GM19043 (cell line): ENCODE results near the gene TPM4.
"Not testable (repeated sequence)": the region's sequence is repeated elsewhere in the genome, so short reads cannot be mapped to it uniquely, and the experiment has no call there.

Source experiments
- ATAC-seq: cut with Tn5 transposase; IDR thresholded peaks from one replicate; pipeline ENCODE4 v1.9.1; 2021; ENCODE audit warnings: low read depth; ENCODE audit not compliant: unreplicated experiment

Gene TPM4

DNA sequence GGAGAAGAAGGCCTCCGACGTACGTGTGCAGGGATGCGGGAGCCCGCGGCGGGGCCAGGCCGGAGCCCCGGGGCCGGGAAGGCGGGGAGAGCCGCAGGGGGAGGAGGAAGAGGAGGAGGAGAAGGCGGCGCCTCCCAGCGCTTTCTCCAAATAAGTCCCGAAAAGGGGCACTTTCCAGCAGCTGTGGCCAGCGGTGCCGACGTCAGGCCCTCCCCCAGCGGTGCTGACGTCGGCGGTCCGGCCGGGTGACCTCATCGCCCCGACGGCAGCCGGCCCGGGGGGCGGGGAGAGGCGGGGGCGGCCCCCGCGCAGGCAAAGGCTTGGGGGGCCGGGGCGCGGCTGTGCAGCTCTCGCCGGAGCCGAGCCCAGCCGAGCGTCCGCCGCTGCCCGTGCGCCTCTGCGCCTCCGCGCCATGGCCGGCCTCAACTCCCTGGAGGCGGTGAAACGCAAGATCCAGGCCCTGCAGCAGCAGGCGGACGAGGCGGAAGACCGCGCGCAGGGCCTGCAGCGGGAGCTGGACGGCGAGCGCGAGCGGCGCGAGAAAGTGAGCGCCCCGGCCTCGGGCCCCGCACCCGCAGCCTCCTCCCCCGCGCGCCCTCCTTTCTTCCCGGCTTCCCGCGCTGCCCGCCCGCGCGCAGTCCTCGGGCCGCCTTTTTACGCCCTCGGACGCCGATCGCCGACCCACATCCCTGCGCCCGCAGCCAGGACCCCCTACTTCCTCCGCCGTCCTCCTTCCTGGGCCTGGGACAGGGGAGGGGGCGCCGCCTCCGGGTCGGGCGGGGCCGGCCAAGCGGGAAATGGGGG lies at the start of gene TPM4:
Gene TPM4, plus strand, starts transcription at position 342 of the 804 bp plus-strand sequence. Its CDS starts 71 bp downstream, at position 413.
- no peak for ATAC-seq

DNA sequence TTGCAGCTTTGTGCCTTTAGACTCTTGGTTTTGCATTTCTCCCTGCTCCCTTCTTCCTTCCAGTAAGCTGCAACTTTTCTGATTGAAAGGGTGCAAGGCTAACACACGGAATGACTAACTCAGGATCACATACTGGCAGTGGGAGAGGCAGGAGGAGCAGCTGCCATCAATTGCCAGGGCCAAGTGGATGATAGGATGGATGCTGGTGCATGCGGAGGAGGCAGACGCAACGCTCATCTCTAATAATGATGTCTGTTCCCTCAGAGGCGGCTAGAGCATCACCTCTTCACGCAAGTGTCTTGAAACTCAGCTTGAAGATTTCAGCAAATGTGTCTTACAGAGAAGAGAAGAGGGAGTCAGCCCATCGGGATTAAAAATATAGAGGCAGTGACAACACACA lies 49.5 kb upstream of the TPM4 start:
- no peak for ATAC-seq

DNA sequence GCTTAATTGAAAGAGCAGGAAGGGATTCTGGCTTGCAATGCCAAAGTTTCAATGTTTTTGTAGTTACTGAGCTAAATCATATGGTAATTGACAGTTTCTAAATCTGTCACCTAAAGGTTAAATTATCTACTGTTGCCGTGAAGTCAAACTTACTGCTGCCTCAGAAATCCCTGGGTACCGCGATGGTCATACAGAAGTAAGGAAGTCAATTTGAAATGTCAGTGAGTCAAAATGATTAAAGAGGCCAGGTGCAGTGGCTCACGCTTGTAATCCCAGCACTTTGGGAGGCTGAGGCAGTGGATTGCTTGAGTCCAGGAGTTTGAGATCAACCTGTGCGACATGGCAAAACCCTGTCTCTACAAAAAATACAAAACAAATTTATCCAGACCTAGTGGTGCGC lies 48.8 kb upstream of the TPM4 start:
- ATAC-seq: no peak

DNA sequence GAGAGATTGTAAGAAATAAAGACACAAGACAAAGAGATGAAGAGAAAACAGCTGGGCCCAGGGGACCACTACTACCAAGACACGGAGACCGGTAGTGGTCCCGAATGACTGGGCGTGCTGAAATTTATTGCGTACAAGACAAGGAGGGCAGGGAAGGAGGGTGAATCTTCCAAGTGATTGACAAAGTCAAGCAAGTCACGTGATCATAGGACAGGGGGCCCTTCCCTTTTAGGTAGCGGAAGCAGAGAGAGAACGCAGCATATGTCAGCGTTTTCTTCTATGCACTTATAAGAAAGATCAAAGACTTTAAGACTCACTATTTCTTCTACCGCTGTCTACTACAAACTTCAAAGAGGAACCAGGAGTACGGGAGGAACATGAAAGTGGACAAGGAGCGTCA lies 46.1 kb upstream of the TPM4 start:
- ATAC-seq: not testable (repeated sequence)

DNA sequence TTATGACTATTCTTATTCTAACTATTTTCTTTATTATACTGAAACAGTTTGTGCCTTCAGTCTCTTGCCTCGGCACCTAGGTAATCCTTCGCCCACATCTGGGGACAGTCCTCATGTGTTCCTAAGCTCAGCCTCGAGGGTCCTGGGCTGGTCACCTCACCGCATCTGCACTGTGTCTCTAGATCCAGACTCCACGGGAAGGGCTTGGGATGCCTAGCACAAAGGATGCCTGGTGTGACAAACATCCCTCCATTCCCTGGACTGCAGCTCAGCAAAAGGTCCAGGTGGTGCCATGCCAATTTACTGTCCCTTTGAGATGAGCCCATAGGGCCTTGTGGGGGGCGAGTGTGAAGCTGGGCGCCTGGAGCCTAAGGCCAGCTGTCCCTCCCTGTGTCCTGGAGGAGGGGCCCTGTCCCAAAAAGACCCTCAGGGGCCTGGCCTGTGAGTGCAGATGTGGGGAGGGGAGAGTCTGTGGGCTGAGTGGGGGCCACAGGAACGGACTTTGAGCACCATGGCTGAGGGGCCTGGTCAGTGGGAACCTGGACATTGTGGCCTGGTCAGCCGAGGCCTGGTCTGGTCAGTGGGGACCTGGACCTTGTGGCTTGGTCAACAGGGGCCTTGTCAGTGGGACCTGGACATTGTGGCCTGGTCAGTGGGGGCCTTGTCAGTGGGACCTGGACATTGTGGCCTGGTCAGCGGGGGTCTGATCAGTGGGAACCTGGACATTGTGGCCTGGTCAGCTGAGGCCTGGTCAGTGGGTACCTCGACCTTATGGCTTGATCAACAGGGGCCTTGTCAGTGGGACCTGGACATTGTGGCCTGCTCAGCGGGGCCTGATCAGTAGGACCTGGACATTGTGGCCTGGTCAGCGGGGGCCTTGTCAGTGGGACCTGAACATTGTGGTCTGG lies 45.1 kb upstream of the TPM4 start:
- no peak for ATAC-seq

GRCh38 chr19:16031872-16032200 lies 44.5 kb upstream of the TPM4 start:
- ATAC-seq: no peak

DNA sequence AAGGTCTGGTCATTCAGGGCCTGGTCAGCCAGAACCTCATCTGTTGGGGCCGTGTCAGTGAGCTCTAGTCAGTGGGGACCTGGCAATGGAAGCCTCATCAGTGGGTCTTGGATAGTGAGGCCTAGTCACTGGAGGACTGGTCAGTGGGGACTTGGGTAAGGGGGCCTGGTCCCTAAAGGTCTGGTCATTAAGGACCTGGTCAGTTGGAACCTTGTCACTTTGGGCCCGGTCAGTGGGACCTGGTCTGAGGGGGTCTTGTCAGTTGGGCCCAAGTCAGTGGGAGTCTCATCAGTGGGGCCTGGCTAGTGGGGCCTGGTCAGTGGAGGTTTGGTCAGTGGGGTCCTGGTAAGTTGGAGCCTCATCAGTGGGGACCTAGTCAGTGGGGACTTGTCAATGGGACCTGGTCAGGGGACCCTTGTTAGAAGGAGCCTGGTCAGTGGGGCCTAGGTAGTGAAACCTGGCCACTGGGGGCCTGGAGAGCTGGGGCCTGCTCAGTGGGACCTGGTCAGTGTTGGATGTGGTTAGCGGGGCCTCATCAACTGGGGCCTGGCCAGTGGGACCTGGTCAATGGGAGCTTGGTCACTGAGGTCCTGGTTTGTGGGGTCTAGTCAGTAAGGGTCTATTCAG lies 43.7 kb upstream of the TPM4 start:
- no peak for ATAC-seq

DNA sequence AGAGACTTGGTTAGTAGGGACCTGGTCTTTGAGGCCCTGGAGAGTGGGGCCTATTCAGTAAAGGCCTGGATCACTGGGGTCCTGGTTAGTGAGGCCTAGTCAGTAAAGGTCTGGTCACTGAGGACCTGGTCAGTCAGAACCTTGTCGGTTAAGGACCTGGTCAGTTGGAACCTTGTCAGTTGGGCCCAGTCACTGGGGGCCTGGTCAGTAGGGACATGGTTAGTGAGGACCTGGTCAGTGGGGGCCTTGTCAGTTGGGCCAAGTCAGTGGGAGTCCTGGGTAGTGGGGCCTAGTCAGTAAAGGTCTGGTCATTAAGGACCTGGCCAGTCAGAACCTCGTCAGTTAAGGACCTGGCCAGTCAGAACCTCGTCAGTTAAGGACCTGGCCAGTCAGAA lies 43.2 kb upstream of the TPM4 start:
- no peak for ATAC-seq

- ATAC-seq: no peak
Observed at GRCh38 chr19:16033721-16034120, 42.6 kb upstream of the TPM4 start.

- no peak for ATAC-seq
Observed at GRCh38 chr19:16034180-16034579, 42.1 kb upstream of the TPM4 start.

DNA sequence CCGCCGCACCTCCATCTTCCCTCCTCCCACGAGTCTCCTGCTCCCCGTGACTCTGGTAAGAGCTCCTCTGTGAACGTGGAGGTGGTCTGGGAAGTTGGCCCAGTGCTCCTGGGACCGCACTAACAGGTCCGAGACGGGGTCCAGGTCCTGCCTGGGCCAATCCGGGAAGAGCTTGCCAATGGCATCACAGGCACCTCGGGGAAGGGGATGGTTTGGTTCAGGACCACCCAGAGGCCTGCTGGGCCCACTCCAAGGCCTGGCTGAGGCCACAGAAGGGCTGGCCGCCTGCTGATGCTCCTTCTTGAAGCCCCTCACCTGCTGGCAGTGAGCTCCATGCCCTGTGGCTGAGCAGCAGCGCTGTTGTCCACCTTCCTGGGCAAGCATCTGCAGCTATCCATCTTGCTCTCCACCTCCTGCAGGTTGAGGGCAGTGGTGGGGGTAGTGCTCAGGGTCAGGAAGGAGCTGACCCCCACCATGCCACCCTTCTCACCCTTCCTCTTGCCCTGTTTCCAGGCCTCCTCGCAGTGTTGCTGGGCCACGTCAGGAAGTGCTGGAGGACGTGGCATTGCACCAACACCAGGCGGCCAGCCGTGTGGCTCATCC lies 41.2 kb upstream of the TPM4 start:
- ATAC-seq: no peak

- ATAC-seq: no peak
Observed at GRCh38 chr19:16035601-16036297, 40.5 kb upstream of the TPM4 start.

DNA sequence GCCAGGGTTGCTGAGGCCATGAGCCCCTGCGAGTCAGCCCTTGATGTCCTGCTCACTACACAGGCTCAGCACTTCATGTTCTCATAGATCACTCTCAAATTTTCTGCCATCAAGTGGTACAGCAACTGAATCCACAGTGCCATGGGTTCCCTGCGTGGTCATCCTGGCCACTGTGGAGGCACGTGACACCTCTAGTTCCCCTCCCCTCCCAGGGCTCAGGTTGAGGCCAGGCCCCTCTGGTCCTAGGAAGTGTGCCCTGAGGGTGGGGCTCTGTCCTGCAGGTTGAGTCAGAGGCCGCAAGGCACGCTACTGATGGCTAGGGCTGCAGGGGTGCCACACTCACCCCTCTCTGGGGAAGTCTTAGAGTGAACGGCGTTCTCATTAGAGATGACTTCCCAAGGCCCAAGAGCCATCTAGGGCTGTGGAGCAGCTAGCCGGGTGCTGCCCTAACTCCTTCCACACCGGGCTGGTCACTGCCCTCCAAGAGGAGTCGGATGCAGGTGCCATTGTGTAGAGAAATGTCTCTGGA lies 39.8 kb upstream of the TPM4 start:
- ATAC-seq: no peak

DNA sequence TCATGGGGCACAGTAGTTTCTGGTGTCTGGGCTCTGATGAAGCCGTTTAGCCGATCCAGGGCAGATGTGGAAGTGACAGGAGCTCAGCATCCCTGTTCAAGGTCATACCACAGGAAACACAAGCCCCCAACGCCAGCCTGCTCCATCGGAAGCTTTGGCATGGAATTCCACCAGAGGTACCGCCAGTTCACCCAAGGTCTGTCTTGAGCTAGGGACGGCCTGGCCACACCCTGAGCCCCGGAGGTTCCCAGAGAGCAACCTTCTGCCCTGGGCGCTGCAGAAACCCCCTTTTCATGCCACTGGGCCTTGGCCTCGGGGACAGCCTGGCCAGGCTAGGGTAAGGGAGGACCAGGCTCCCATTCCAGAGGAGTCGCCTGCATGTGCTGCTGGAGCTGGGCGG lies 39.4 kb upstream of the TPM4 start:
- no peak for ATAC-seq

- ATAC-seq: no peak
Observed at GRCh38 chr19:16037424-16038195, 38.7 kb upstream of the TPM4 start.

DNA sequence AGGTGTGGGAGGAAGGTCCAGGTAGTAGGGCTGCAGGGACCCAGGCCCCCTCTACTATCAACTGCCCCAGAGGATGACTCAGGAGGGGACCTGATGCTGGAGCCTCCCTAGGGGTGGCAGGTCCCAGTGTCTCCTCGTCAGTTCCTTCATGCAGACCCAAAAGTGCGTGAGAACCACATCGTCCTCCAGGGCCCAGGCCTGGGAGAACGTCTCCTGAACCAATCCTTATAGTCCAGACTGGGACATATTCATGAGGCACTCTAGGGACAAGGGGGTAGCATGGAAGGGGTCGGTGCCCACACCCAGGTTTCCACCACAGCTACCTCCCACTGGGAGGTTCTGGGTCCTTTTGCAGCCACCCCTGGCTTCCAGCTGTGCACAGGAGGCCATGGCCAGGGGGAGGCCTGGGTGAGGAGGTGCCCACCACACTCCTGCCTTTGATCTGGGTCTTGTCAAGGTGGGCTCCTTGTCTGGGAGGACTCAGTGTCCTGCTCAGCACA lies 38.0 kb upstream of the TPM4 start:
- ATAC-seq: no peak

DNA sequence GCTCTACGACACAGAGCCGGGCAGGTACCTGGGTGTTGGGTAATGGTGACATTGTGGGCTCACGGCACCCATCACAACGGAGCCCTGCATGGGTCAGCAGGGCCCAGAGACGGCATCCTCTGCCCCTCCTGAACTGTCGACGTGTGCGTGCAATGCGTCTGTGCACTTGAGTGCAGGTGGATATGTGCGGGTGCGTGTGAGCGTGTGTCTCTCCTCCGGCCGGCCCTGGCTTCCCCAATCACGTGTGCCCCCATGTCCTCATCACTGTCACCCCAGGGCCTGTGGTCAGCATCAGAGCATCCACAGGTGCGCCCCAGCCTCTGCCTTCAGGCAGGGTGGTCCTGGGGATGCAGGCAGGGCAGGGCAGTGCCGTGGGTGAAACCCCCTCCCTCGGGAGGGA lies 37.2 kb upstream of the TPM4 start:
- ATAC-seq: no peak

DNA sequence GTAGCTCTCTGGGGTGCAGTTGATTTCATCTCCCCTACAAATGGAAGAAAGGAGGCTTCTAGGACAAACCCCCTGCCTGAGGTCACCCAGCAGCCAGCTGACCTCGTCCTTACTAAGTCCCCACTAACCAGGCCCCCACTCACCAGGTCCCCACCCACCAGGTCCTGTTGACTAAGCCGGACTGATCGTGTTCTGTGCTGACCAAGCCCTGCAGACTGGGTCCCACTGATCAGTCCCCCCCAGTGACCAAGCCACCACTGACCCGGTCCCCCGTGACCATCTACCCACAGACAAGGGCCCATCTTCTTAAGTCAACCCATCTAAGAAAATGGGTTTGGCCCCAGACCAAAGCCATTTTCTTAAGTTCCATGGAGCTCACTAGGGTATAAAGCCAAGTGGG lies 36.8 kb upstream of the TPM4 start:
- ATAC-seq: no peak

GRCh38 chr19:16040642-16041041 lies 35.7 kb upstream of the TPM4 start:
- no peak for ATAC-seq
